Activated T-cell treated with anti-CD3 and anti-CD28 coated beads for 1 hour (primary cell): ENCODE results near the gene MRC2.

Experiments used
- DNase-seq: peaks from one replicate; pipeline ENCODE4 v3.0.0-alpha.2; 2020; ENCODE audit warnings: low read depth

MRC2 gene

GRCh38 chr17:62723842-62724241 lies 96.4 kb downstream of the MRC2 start:
- DNase-seq: no peak

- peak; percentile 48 for DNase-seq
Observed at GRCh38 chr17:62724398-62725146, 97.1 kb downstream of the MRC2 start.

GRCh38 chr17:62725791-62726249 lies 98.3 kb downstream of the MRC2 start:
- DNase-seq: no peak

GRCh38 chr17:62727916-62728672 lies 100.6 kb downstream of the MRC2 start:
- no peak for DNase-seq

- DNase-seq: no peak
Observed at GRCh38 chr17:62732125-62732524, 104.7 kb downstream of the MRC2 start.

GRCh38 chr17:62735044-62735651 lies 107.7 kb downstream of the MRC2 start:
- DNase-seq: no peak

- no peak for DNase-seq
Observed at GRCh38 chr17:62737513-62737912, 110.0 kb downstream of the MRC2 start.

GRCh38 chr17:62738281-62738680 lies 110.8 kb downstream of the MRC2 start:
- no peak for DNase-seq

GRCh38 chr17:62739645-62740388 lies 112.3 kb downstream of the MRC2 start:
- no peak for DNase-seq

GRCh38 chr17:62741290-62741689 lies 113.8 kb downstream of the MRC2 start:
- no peak for DNase-seq
